DOHH2 (cell line): ENCODE results near the gene RPP40.

Experiments
- CTCF ChIP-seq: fragments of 200-600 bp; sonication (generic); IDR thresholded peaks from one replicate; pipeline ENCODE4 v1.5.1; 2014; ENCODE audit warnings: antibody characterized with exemption, mild to moderate bottlenecking, low read depth, low read length; ENCODE audit not compliant: poor library complexity, severe bottlenecking
- EZH2phosphoT487 ChIP-seq: fragments of 200-600 bp; sonication (generic); IDR thresholded peaks from 2 replicates; pipeline ENCODE4 v1.6.1; 2017; ENCODE audit warnings: borderline replicate concordance, mild to moderate bottlenecking, antibody characterized with exemption, low read length, moderate library complexity, mixed read lengths

DNA sequence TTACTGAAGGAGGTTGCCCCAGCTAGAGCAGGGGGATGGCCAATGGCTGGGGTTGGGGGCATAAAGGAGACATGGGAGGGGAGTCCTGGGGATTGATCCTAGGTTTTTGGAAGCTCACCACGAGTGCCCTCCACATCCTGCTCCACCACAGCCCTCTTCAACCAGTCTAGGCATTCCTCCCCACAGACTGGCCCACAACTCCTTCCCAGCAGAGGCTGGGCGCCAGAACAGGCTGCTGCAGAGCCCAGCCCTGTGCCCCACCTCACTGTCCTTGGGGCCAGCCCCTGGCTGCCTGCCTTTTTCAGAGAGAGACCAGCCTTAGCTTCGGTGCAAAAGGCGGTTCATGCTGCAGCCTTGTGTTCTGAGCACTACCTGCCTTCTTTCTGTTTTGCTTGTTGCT is 16.4 kb downstream of the RPP40 start:
- TF ChIP-seq CTCF, result no peak
- TF ChIP-seq EZH2phosphoT487, result no peak
